Esophagus (tissue), 2 donors: ENCODE measurements around the gene ADNP2. TPM values are rescaled to one million over a fixed set of nuclear protein-coding genes. Genes with fewer than 3 reads are reported as not detected.
"Not testable (repeated sequence)": the region's sequence is repeated elsewhere in the genome, so short reads cannot be mapped to it uniquely, and the experiment has no call there.

Source experiments
- H3K27ac ChIP-seq, 2 donors: one replicate each; pipeline ENCODE4 v1.5.1; 2013; ENCODE audit warnings: low read depth in 2 of 2, mild to moderate bottlenecking in 2 of 2, inconsistent platforms in 1 of 2, low read length in 1 of 2, moderate library complexity in 1 of 2
- H3K27me3 ChIP-seq, 2 donors: one replicate each; pipeline ENCODE4 v1.6.1; 2013; ENCODE audit warnings: low read length in 2 of 2, control low read depth in 1 of 2, mild to moderate bottlenecking in 1 of 2; ENCODE audit not compliant: insufficient read depth in 2 of 2, control insufficient read depth in 1 of 2
- H3K36me3 ChIP-seq, 2 donors: one replicate each; pipeline ENCODE4 v1.6.1; 2013; ENCODE audit warnings: low read length in 1 of 2; ENCODE audit not compliant: control insufficient read depth in 2 of 2, insufficient read depth in 2 of 2
- H3K4me1 ChIP-seq, 2 donors: one replicate each; pipeline ENCODE4 v1.6.1; 2013; ENCODE audit warnings: low read length in 1 of 2; ENCODE audit not compliant: control insufficient read depth in 2 of 2, insufficient read depth in 2 of 2
- H3K4me3 ChIP-seq, 2 donors: one replicate each; pipeline ENCODE4 v1.5.1; 2013; ENCODE audit warnings: low read length in 2 of 2, mild to moderate bottlenecking in 2 of 2, low read depth in 1 of 2, moderate library complexity in 1 of 2
- H3K9me3 ChIP-seq, 2 donors: one replicate each; pipeline ENCODE4 v1.6.1; 2013; ENCODE audit warnings: mild to moderate bottlenecking in 2 of 2, low read depth in 1 of 2, low read length in 1 of 2, moderate library complexity in 1 of 2; ENCODE audit not compliant: control insufficient read depth in 2 of 2, insufficient read depth in 1 of 2
- WGBS, 2 donors: extraction: QIAGEN DNeasy Blood & Tissue Kit; methylation state at CpG; one replicate each; pipeline ENCODE4 v1.1.7; 2013; 5-methylcytosine and 5-hydroxymethylcytosine counted together
- polyA plus RNA-seq, 2 donors: library from polyadenylated mRNA; stranded (reverse); fragments of 200-250 nt; gene quantifications; one replicate each; pipeline ENCODE4 v1.2.3, GENCODE V29; 2013
- donor health status: healthy with polysubstance abuse.
- donor health status: Bipolar disorder and iron deficiency.

The ADNP2 gene
- polyA plus RNA-seq, 2 donors, result 4.6 to 6.2 TPM

- Histone ChIP-seq H3K4me3 (no peak overlapping the region), H3K36me3 (no peaks in the 10 kb centered on the region), H3K27me3 (no peaks in the 10 kb centered on the region), H3K27ac (no peak overlapping the region), H3K4me1 (no peaks in the 10 kb centered on the region), H3K9me3 (no peaks in the 10 kb centered on the region)
Observed at GRCh38 chr18:80149667-80150066, 40.6 kb downstream of the ADNP2 start.

- Histone ChIP-seq H3K4me1 (no peaks in the 10 kb centered on the region), H3K27me3 (no peaks in the 10 kb centered on the region), H3K4me3 (no peak overlapping the region), H3K27ac (no peak overlapping the region), H3K36me3 (peaks cover 0 to 3% of the 10 kb centered on the region in 2 donors), H3K9me3 (no peaks in the 10 kb centered on the region)
- 68 to 74% methylated on average over 6 of the region's 6 CpGs for WGBS, 2 donors
Observed at GRCh38 chr18:80154293-80154692, 45.2 kb downstream of the ADNP2 start.

GRCh38 chr18:80157708-80158343 lies 48.8 kb downstream of the ADNP2 start:
- H3K36me3 ChIP-seq, result peaks cover 0 to 10% of the 10 kb centered on the region in 2 donors
- no peaks in the 10 kb centered on the region for H3K9me3 ChIP-seq
- H3K27ac ChIP-seq, result no peak overlapping the region
- 37 to 43% methylated on average over 8 of the region's 8 CpGs for WGBS, 2 donors
- H3K4me1 ChIP-seq, result no peaks in the 10 kb centered on the region
- no peaks in the 10 kb centered on the region for H3K27me3 ChIP-seq
- no peak overlapping the region for H3K4me3 ChIP-seq

GRCh38 chr18:80158365-80158764 lies 49.3 kb downstream of the ADNP2 start:
- H3K9me3 ChIP-seq, result no peaks in the 10 kb centered on the region
- no peak overlapping the region for H3K4me3 ChIP-seq
- H3K27ac ChIP-seq, result no peak overlapping the region
- no peaks in the 10 kb centered on the region for H3K27me3 ChIP-seq
- peaks cover 0 to 13% of the 10 kb centered on the region in 2 donors for H3K36me3 ChIP-seq
- H3K4me1 ChIP-seq, result no peaks in the 10 kb centered on the region
- WGBS, 2 donors, result 69 to 72% methylated on average over 5 of the region's 5 CpGs

- Histone ChIP-seq H3K27ac (no peak overlapping the region), H3K4me3 (no peak overlapping the region), H3K9me3 (no peaks in the 10 kb centered on the region), H3K27me3 (no peaks in the 10 kb centered on the region), H3K4me1 (no peaks in the 10 kb centered on the region), H3K36me3 (peaks cover 0 to 13% of the 10 kb centered on the region in 2 donors)
- 54 to 66% methylated on average over 99 to 109 of the region's 109 CpGs for WGBS, 2 donors
Observed at GRCh38 chr18:80159713-80160636, 50.9 kb downstream of the ADNP2 start.

GRCh38 chr18:80161781-80162417 lies 52.8 kb downstream of the ADNP2 start:
- H3K4me3 ChIP-seq, result no peak overlapping the region
- H3K9me3 ChIP-seq, result peaks cover 0 to 2% of the 10 kb centered on the region in 2 donors
- H3K27ac ChIP-seq, result no peak overlapping the region
- H3K36me3 ChIP-seq, result peaks cover 0 to 10% of the 10 kb centered on the region in 2 donors
- no peaks in the 10 kb centered on the region for H3K4me1 ChIP-seq
- WGBS, 2 donors, result 78 to 80% methylated on average over 7 of the region's 7 CpGs
- no peaks in the 10 kb centered on the region for H3K27me3 ChIP-seq

GRCh38 chr18:80163183-80163582 lies 54.1 kb downstream of the ADNP2 start:
- WGBS, 2 donors, result 94 to 98% methylated on average over 7 of the region's 7 CpGs
- no peaks in the 10 kb centered on the region for H3K4me1 ChIP-seq
- H3K36me3 ChIP-seq, result peaks cover 0 to 14% of the 10 kb centered on the region in 2 donors
- no peaks in the 10 kb centered on the region for H3K27me3 ChIP-seq
- H3K9me3 ChIP-seq, result peaks cover 0 to 5% of the 10 kb centered on the region in 2 donors
- H3K27ac ChIP-seq, result no peak overlapping the region
- H3K4me3 ChIP-seq, result no peak overlapping the region

GRCh38 chr18:80164727-80165355 lies 55.8 kb downstream of the ADNP2 start:
- not testable (repeated sequence) for H3K27me3 ChIP-seq, H3K9me3 ChIP-seq, H3K4me1 ChIP-seq, H3K27ac ChIP-seq, H3K4me3 ChIP-seq
- 82 to 88% methylated on average over 9 of the region's 9 CpGs for WGBS, 2 donors
- H3K36me3 ChIP-seq, result peaks cover 0 to 13% of the 10 kb centered on the region in 2 donors

- 94 to 95% methylated on average over 10 of the region's 10 CpGs for WGBS, 2 donors
- Histone ChIP-seq H3K27me3 (no peaks in the 10 kb centered on the region), H3K9me3 (peaks cover 0 to 5% of the 10 kb centered on the region in 2 donors), H3K4me1 (no peaks in the 10 kb centered on the region), H3K4me3 (no peak overlapping the region), H3K36me3 (peaks cover 0 to 6% of the 10 kb centered on the region in 2 donors), H3K27ac (no peak overlapping the region)
Observed at GRCh38 chr18:80166240-80166639, 57.2 kb downstream of the ADNP2 start.
